ENCODE data around the gene GALNT9. TPM values are rescaled to one million over a fixed set of nuclear protein-coding genes. Genes with fewer than 3 reads are reported as not detected.

The GALNT9 gene
- total RNA-seq, 2 donors from 2014 or later: 4.0 to 10.8 TPM

GRCh38 chr12:132351751-132352495 is 22.5 kb upstream of the GALNT9 start:
- H3K4me1 ChIP-seq: no peaks in the 10 kb centered on the region
- DNase-seq (ENCODE audit: low spot score): no peak
- H3K9me3 ChIP-seq: no peaks in the 10 kb centered on the region
- H3K27me3 ChIP-seq: no peaks in the 10 kb centered on the region
- H3K4me3 ChIP-seq: no peak overlapping the region
- H3K36me3 ChIP-seq: no peaks in the 10 kb centered on the region
- TF ChIP-seq CTCF (IDR thresholded peaks at IDR 0.05): no peak
- H3K27ac ChIP-seq: no peak overlapping the region

GRCh38 chr12:132349501-132350131 is 20.2 kb upstream of the GALNT9 start:
- no peak for DNase-seq (ENCODE audit: low spot score)
- Histone ChIP-seq H3K36me3 (no peaks in the 10 kb centered on the region), H3K4me3 (no peak overlapping the region), H3K4me1 (no peaks in the 10 kb centered on the region), H3K27me3 (no peaks in the 10 kb centered on the region), H3K27ac (no peak overlapping the region), H3K9me3 (no peaks in the 10 kb centered on the region)
- no peak for TF ChIP-seq CTCF (IDR thresholded peaks at IDR 0.05)

GRCh38 chr12:132348176-132348575 is 18.8 kb upstream of the GALNT9 start:
- no peak overlapping the region for H3K4me3 ChIP-seq
- DNase-seq (ENCODE audit: low spot score): no peak
- TF ChIP-seq CTCF (IDR thresholded peaks at IDR 0.05): no peak
- no peaks in the 10 kb centered on the region for H3K27me3 ChIP-seq
- no peak overlapping the region for H3K27ac ChIP-seq
- no peaks in the 10 kb centered on the region for H3K36me3 ChIP-seq
- H3K9me3 ChIP-seq: no peaks in the 10 kb centered on the region
- no peaks in the 10 kb centered on the region for H3K4me1 ChIP-seq

- no peak overlapping the region for H3K27ac ChIP-seq
- H3K4me1 ChIP-seq: no peaks in the 10 kb centered on the region
- H3K36me3 ChIP-seq: no peaks in the 10 kb centered on the region
- no peak for DNase-seq (ENCODE audit: low spot score)
- no peak for TF ChIP-seq CTCF (IDR thresholded peaks at IDR 0.05)
- no peaks in the 10 kb centered on the region for H3K9me3 ChIP-seq
- H3K27me3 ChIP-seq: no peaks in the 10 kb centered on the region
- H3K4me3 ChIP-seq: no peak overlapping the region
Measured at GRCh38 chr12:132347176-132347855, 17.9 kb upstream of the GALNT9 start.

- Histone ChIP-seq H3K4me3 (no peak overlapping the region), H3K27me3 (no peaks in the 10 kb centered on the region), H3K27ac (no peak overlapping the region), H3K4me1 (no peaks in the 10 kb centered on the region), H3K9me3 (no peaks in the 10 kb centered on the region), H3K36me3 (no peaks in the 10 kb centered on the region)
- no peak for TF ChIP-seq CTCF (IDR thresholded peaks at IDR 0.05)
- no peak for DNase-seq (ENCODE audit: low spot score)
Measured at GRCh38 chr12:132346471-132347175, 17.2 kb upstream of the GALNT9 start.
